GM19239 (cell line): ENCODE measurements around the gene TP53BP2.
A peak's percentile ranks its signal among the peaks of the same experiment; 100 is the strongest.
"Not testable (repeated sequence)": the region's sequence is repeated elsewhere in the genome, so short reads cannot be mapped to it uniquely, and the experiment has no call there.

Experiments
- DNase-seq: peaks from one replicate; pipeline ENCODE4 v3.0.0; 2011; ENCODE audit warnings: low spot score; ENCODE audit not compliant: insufficient read length
- FAIRE-seq: peaks from 2 replicates; lab custom pipeline; 2011; peaks lifted over from hg19 to GRCh38; lab: Jason Lieb, UNC

The TP53BP2 gene

GRCh38 chr1:223748773-223749733 lies 96.7 kb downstream of the TP53BP2 start:
- DNase-seq (peak; percentile 65), FAIRE-seq (peak; percentile 56)

GRCh38 chr1:223748405-223748772 lies 97.4 kb downstream of the TP53BP2 start:
- no peak for DNase-seq
- FAIRE-seq: no peak

- DNase-seq (no peak), FAIRE-seq (no peak)
Measured at GRCh38 chr1:223747838-223748335, 97.9 kb downstream of the TP53BP2 start.

GRCh38 chr1:223745731-223746130 lies 100.0 kb downstream of the TP53BP2 start:
- FAIRE-seq: no peak
- DNase-seq: no peak

GRCh38 chr1:223742856-223743517 lies 102.8 kb downstream of the TP53BP2 start:
- DNase-seq (no peak), FAIRE-seq (no peak)

- no peak for FAIRE-seq
- DNase-seq: no peak
Measured at GRCh38 chr1:223741861-223742260, 103.9 kb downstream of the TP53BP2 start.

GRCh38 chr1:223740038-223740736 lies 105.6 kb downstream of the TP53BP2 start:
- not testable (repeated sequence) for FAIRE-seq

GRCh38 chr1:223739366-223740037 lies 106.2 kb downstream of the TP53BP2 start:
- no peak for FAIRE-seq
- no peak for DNase-seq

More at GRCh38 chr1:223740038-223740736, 105.6 kb downstream of the TP53BP2 start:
- DNase-seq: not testable (repeated sequence)

GRCh38 chr1:223738465-223739365 lies 107.0 kb downstream of the TP53BP2 start:
- no peak for DNase-seq
- FAIRE-seq: no peak

GRCh38 chr1:223737342-223737741 lies 108.4 kb downstream of the TP53BP2 start:
- no peak for FAIRE-seq
- no peak for DNase-seq

GRCh38 chr1:223736638-223737037 lies 109.1 kb downstream of the TP53BP2 start:
- FAIRE-seq, DNase-seq: not testable (repeated sequence)

GRCh38 chr1:223733898-223734852 lies 111.6 kb downstream of the TP53BP2 start:
- FAIRE-seq (no peak), DNase-seq (no peak)

GRCh38 chr1:223732993-223733798 lies 112.6 kb downstream of the TP53BP2 start:
- DNase-seq (no peak), FAIRE-seq (no peak)

GRCh38 chr1:223731133-223731770 lies 114.5 kb downstream of the TP53BP2 start:
- DNase-seq (no peak), FAIRE-seq (no peak)

GRCh38 chr1:223730479-223731132 lies 115.1 kb downstream of the TP53BP2 start:
- DNase-seq: no peak
- FAIRE-seq: no peak

- no peak for FAIRE-seq
Measured at GRCh38 chr1:223729906-223730305, 115.8 kb downstream of the TP53BP2 start.

More at GRCh38 chr1:223729906-223730305, 115.8 kb downstream of the TP53BP2 start:
- DNase-seq: no peak
